Measurements from ENCODE around the gene SGCA. TPM values are rescaled to one million over a fixed set of nuclear protein-coding genes. Genes with fewer than 3 reads are reported as not detected.

The SGCA gene
- total and polyA plus RNA-seq, 2 of the 13 experiments (the other 11 are each of a cell fraction or from before 2014, with no cell fraction given), result not detected

GRCh38 chr17:50143461-50144176 is 22.2 kb upstream of the SGCA start:
- no peak for TF ChIP-seq ZNF597 (CRISPR knock-in tag; IDR thresholded peaks at IDR 0.05)
- no peak for TF ChIP-seq E2F1 (CRISPR knock-in tag; IDR thresholded peaks at IDR 0.05)
- no peak for TF ChIP-seq FOXJ3 (CRISPR knock-in tag; IDR thresholded peaks at IDR 0.05; ENCODE audit: borderline replicate concordance)
- no peak for TF ChIP-seq AHR (CRISPR knock-in tag; IDR thresholded peaks at IDR 0.05)
- peaks cover 45 to 62% of the 10 kb centered on the region in 2 experiments for H3K36me3 ChIP-seq (replicated peaks in 1 of 2; ENCODE audit: control insufficient read depth in 1 of 2, insufficient read depth in 2 of 2, low read length in 2 of 2)
- no peaks in the 10 kb centered on the region for H3K27me3 ChIP-seq (ENCODE audit: control insufficient read depth in 1 of 2, insufficient read depth in 2 of 2, low read length in 2 of 2)
- ChIA-PET POLR2A (no interaction called here), CTCF (ENCODE audit: low intra/inter-chr PET ratio, low total read pairs) (no interaction called here)
- H3K9ac ChIP-seq (ENCODE audit: insufficient read depth, low read depth, low read length), result no peak overlapping the region
- no peak overlapping the region for H2AFZ ChIP-seq (ENCODE audit: low read length)
- no TSS peak for BruUV-seq (replicated peaks)
- H3K4me3 ChIP-seq (replicated peaks in 1 of 3; ENCODE audit: insufficient read depth in 1 of 3, low read depth in 2 of 3, low read length in 3 of 3), result no peak overlapping the region
- no peak for FAIRE-seq
- no peak overlapping the region for H3K4me2 ChIP-seq (ENCODE audit: low read depth, low read length)
- 94% methylated on average over 20 of the region's 20 CpGs for WGBS (ENCODE audit: low lambda C conversion rate)
- peaks cover 47% of the 10 kb centered on the region for H3K4me1 ChIP-seq (ENCODE audit: insufficient read depth, low read length)
- intact Hi-C loops (cut with micrococcal nuclease; ENCODE audit: unreplicated experiment), result no loop called here
- in situ Hi-C loops (cut with HindIII; ENCODE audit: extremely low pct_ligation_motif_present, low pct_unique_long_range_greater_than_20kb), result no loop called here
- no peak for DNase-seq (ENCODE audit: low spot score)
- peaks cover 17% of the 10 kb centered on the region; the same call in 1 of the 2 replicates for H4K20me1 ChIP-seq (ENCODE audit: insufficient read depth, low read length)
- H3K27ac ChIP-seq (ENCODE audit: extremely low read length, insufficient read depth, low read length), result no peak overlapping the region
- H3K9me3 ChIP-seq (ENCODE audit: low read length), result no peaks in the 10 kb centered on the region
- H3K79me2 ChIP-seq (ENCODE audit: insufficient read depth, low read length), result peaks cover 23% of the 10 kb centered on the region
- no peak for ATAC-seq

- Histone ChIP-seq H4K20me1 (ENCODE audit: insufficient read depth, low read length) (peaks cover 17% of the 10 kb centered on the region; the same call in 1 of the 2 replicates), H3K4me3 (replicated peaks in 1 of 3; ENCODE audit: insufficient read depth in 1 of 3, low read depth in 2 of 3, low read length in 3 of 3) (no peak overlapping the region)
- intact Hi-C loops (cut with micrococcal nuclease; ENCODE audit: unreplicated experiment), result no loop called here
Observed at GRCh38 chr17:50144355-50144754, 21.4 kb upstream of the SGCA start.

More at GRCh38 chr17:50144355-50144754, 21.4 kb upstream of the SGCA start:
- in situ Hi-C loops (cut with HindIII; ENCODE audit: extremely low pct_ligation_motif_present, low pct_unique_long_range_greater_than_20kb), result no loop called here
- Histone ChIP-seq H3K79me2 (ENCODE audit: insufficient read depth, low read length) (peaks cover 25% of the 10 kb centered on the region), H3K9ac (ENCODE audit: insufficient read depth, low read depth, low read length) (no peak overlapping the region), H3K27ac (ENCODE audit: extremely low read length, insufficient read depth, low read length) (no peak overlapping the region), H2AFZ (ENCODE audit: low read length) (no peak overlapping the region), H3K9me3 (ENCODE audit: low read length) (no peaks in the 10 kb centered on the region), H3K4me2 (ENCODE audit: low read depth, low read length) (no peak overlapping the region), H3K36me3 (replicated peaks in 1 of 2; ENCODE audit: control insufficient read depth in 1 of 2, insufficient read depth in 2 of 2, low read length in 2 of 2) (peaks cover 38 to 54% of the 10 kb centered on the region in 2 experiments), H3K4me1 (ENCODE audit: insufficient read depth, low read length) (peaks cover 47% of the 10 kb centered on the region), H3K27me3 (ENCODE audit: control insufficient read depth in 1 of 2, insufficient read depth in 2 of 2, low read length in 2 of 2) (no peaks in the 10 kb centered on the region)
- ATAC-seq (no peak), FAIRE-seq (no peak), DNase-seq (ENCODE audit: low spot score) (no peak)
- no TSS peak for BruUV-seq (replicated peaks)
- ChIA-PET POLR2A (no interaction called here), CTCF (ENCODE audit: low intra/inter-chr PET ratio, low total read pairs) (no interaction called here)
- no peak for TF ChIP-seq DRAP1 (CRISPR knock-in tag; IDR thresholded peaks at IDR 0.05)
- no peak for TF ChIP-seq SPEN (CRISPR knock-in tag; IDR thresholded peaks at IDR 0.05; ENCODE audit: low read depth)
- no peak for TF ChIP-seq SMYD3 (CRISPR knock-in tag; IDR thresholded peaks at IDR 0.05)
- TF ChIP-seq ZNF562 (CRISPR knock-in tag; IDR thresholded peaks at IDR 0.05; ENCODE audit: borderline replicate concordance), result no peak
- WGBS (ENCODE audit: low lambda C conversion rate), result 97% methylated on average over 6 of the region's 6 CpGs
